Measurements from ENCODE around the gene LYRM7. TPM values are rescaled to one million over a fixed set of nuclear protein-coding genes. Genes with fewer than 3 reads are reported as not detected.
A peak's percentile ranks its signal among the peaks of the same experiment; 100 is the strongest.
"Not testable (repeated sequence)": the region's sequence is repeated elsewhere in the genome, so short reads cannot be mapped to it uniquely, and the experiment has no call there.

LYRM7 gene
- 10 to 100 TPM; 21.4 to 31.0 (median 26.1) TPM for total RNA-seq
- polyA plus RNA-seq = 10 to 100 TPM; 11.3 to 28.5 (median 12.5) TPM
- long read RNA-seq, donor 1, full-length matches to known transcripts = 16 of 18 reads
- long read RNA-seq, donor 1, partial matches to known transcripts = 0 of 18 reads
- long read RNA-seq, donor 1, other reads (novel, unspliced or antisense) = 2 of 18 reads
- long read RNA-seq, donor 2, full-length matches to known transcripts = 44 of 54 reads
- long read RNA-seq, donor 2, partial matches to known transcripts = 1 of 54 reads
- long read RNA-seq, donor 2, other reads (novel, unspliced or antisense) = 9 of 54 reads

GRCh38 chr5:131170540-131171275 is at the start of gene LYRM7:
LYRM7 (plus strand) TSS chr5:131170944; CDS start chr5:131171021, 77 bp downstream.
- H3K9me3 ChIP-seq = no peaks in the 10 kb centered on the region
- H3K4me3 ChIP-seq = peak within 1 kb of the TSS; percentile 84
- H3K36me3 ChIP-seq (ENCODE audit: insufficient read depth in 1 of 2, low read depth in 1 of 2) = no peaks in the 10 kb centered on the region
- H3K27me3 ChIP-seq (ENCODE audit: insufficient read depth in 3 of 3, low read length in 2 of 3) = no peaks in the 10 kb centered on the region
- WGBS, 3 donors = 0% methylated on average over 42 of the region's 42 CpGs
- intact Hi-C loops (cut with DNase I) = loop anchor here (2.0 to 5.0 kb wide), 2 partner anchors 92 kb away; partner anchors contain the start of gene CDC42SE2 (in 1 of the 2)
- DNase-seq (peak; percentile 95 to 96), ATAC-seq (peak; percentile 98 to 99 (median 99))
- TF ChIP-seq CTCF (IDR thresholded peaks at IDR 0.05) = no peak
- H3K4me1 ChIP-seq = peaks cover 10% of the 10 kb centered on the region
- H3K27ac ChIP-seq = peak within 1 kb of the TSS; percentile 85

- DNase-seq; H3K27me3 ChIP-seq (ENCODE audit: insufficient read depth in 3 of 3, low read length in 2 of 3); ATAC-seq; H3K4me3 ChIP-seq; intact Hi-C loops (cut with DNase I); H3K36me3 ChIP-seq (ENCODE audit: insufficient read depth in 1 of 2, low read depth in 1 of 2); H3K27ac ChIP-seq; H3K9me3 ChIP-seq; H3K4me1 ChIP-seq: not testable (repeated sequence)
- 94 to 99% (median 96%) methylated on average over 2 of the region's 2 CpGs for WGBS, 3 donors
Measured at GRCh38 chr5:131127244-131127643, 43.5 kb upstream of the LYRM7 start.

GRCh38 chr5:131129306-131129705 is 41.4 kb upstream of the LYRM7 start:
- DNase-seq (no peak), ATAC-seq (no peak)
- Histone ChIP-seq H3K4me1 (no peaks in the 10 kb centered on the region), H3K36me3 (ENCODE audit: insufficient read depth in 1 of 2, low read depth in 1 of 2) (no peaks in the 10 kb centered on the region), H3K9me3 (no peaks in the 10 kb centered on the region), H3K27me3 (ENCODE audit: insufficient read depth in 3 of 3, low read length in 2 of 3) (no peaks in the 10 kb centered on the region), H3K4me3 (no peak overlapping the region), H3K27ac (no peak overlapping the region)
- 85 to 90% (median 85%) methylated on average over 4 of the region's 4 CpGs for WGBS, 3 donors
- intact Hi-C loops (cut with DNase I) = no loop called here
- no peak for TF ChIP-seq CTCF (IDR thresholded peaks at IDR 0.05)

- H3K27me3 ChIP-seq (ENCODE audit: insufficient read depth in 3 of 3, low read length in 2 of 3); H3K9me3 ChIP-seq; H3K4me1 ChIP-seq; H3K36me3 ChIP-seq (ENCODE audit: insufficient read depth in 1 of 2, low read depth in 1 of 2); intact Hi-C loops (cut with DNase I); H3K4me3 ChIP-seq; H3K27ac ChIP-seq; DNase-seq; ATAC-seq: not testable (repeated sequence)
- WGBS, 3 donors = 91 to 96% (median 95%) methylated on average over 1 of the region's 2 CpGs
Measured at GRCh38 chr5:131133091-131133490, 37.7 kb upstream of the LYRM7 start.

- H3K9me3 ChIP-seq; ATAC-seq; H3K27me3 ChIP-seq (ENCODE audit: insufficient read depth in 3 of 3, low read length in 2 of 3); H3K4me3 ChIP-seq; H3K27ac ChIP-seq; intact Hi-C loops (cut with DNase I); H3K36me3 ChIP-seq (ENCODE audit: insufficient read depth in 1 of 2, low read depth in 1 of 2); H3K4me1 ChIP-seq; DNase-seq: not testable (repeated sequence)
- 79 to 82% (median 82%) methylated on average over 5 of the region's 5 CpGs for WGBS, 3 donors
Measured at GRCh38 chr5:131138406-131138805, 32.3 kb upstream of the LYRM7 start.

- no peak for ATAC-seq
- H3K4me3 ChIP-seq = no peak overlapping the region
- intact Hi-C loops (cut with DNase I) = no loop called here
- H3K27me3 ChIP-seq (ENCODE audit: insufficient read depth in 3 of 3, low read length in 2 of 3) = peaks cover 0 to 4% (median 0%) of the 10 kb centered on the region in 3 donors
- no peak for DNase-seq
- TF ChIP-seq CTCF (IDR thresholded peaks at IDR 0.05) = no peak
- H3K36me3 ChIP-seq (ENCODE audit: insufficient read depth in 1 of 2, low read depth in 1 of 2) = no peaks in the 10 kb centered on the region
- 94 to 98% (median 95%) methylated on average over 2 of the region's 2 CpGs for WGBS, 3 donors
- H3K4me1 ChIP-seq = no peaks in the 10 kb centered on the region
- no peak overlapping the region for H3K27ac ChIP-seq
- H3K9me3 ChIP-seq = no peaks in the 10 kb centered on the region
Measured at GRCh38 chr5:131139321-131139720, 31.4 kb upstream of the LYRM7 start.

All from psoas muscle (tissue), 8 donors.